ENCODE data around the gene DLGAP1. TPM values are rescaled to one million over a fixed set of nuclear protein-coding genes. Genes with fewer than 3 reads are reported as not detected.

Gene DLGAP1
- total and polyA plus RNA-seq, 3 donors from 2014 or later, result 18.6 to 93.8 (median 69.1) TPM

DNA sequence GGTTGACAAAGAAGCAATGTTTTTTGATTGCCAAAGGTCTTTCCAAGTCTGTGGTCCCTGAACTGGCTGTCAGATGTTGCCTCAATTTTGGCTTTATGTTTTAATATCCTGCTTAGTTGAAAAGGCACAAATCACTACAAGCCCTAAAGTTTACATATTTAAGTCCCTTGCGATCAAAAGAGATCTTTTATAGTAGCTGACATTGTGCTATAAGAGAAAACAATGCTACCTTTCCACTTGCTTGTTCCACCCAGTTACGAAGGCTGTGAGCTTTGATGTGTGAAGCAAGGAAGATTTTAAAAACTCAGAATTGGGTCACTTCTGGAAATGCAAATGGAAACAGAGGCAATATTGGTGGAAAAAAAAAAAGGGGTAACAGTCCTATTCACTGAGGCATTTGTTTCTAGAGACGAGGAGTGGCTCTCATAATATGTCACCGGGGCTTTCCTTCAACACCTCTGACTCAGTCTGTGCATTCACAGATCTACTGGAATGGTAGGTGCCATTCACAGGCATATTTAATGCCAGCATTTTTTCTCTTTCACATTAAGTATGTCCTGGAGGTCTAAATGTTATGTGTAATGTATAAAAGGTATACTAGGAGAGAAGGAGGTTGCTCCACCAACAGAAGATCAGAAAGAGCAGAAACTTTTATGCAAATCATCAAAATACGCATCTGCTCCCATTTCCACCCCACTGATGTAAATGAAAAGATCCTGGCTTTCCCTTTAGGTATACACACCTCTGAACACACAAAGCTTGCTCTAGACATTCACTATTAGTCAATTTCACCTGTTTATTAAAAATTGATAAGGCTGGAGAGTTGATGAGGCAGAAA, 913.3 kb downstream of the DLGAP1 start:
- WGBS, 2 donors, result 91 to 93% methylated on average over 5 of the region's 5 CpGs
- no peaks in the 10 kb centered on the region for H3K27me3 ChIP-seq
- TF ChIP-seq, protein P1, sequence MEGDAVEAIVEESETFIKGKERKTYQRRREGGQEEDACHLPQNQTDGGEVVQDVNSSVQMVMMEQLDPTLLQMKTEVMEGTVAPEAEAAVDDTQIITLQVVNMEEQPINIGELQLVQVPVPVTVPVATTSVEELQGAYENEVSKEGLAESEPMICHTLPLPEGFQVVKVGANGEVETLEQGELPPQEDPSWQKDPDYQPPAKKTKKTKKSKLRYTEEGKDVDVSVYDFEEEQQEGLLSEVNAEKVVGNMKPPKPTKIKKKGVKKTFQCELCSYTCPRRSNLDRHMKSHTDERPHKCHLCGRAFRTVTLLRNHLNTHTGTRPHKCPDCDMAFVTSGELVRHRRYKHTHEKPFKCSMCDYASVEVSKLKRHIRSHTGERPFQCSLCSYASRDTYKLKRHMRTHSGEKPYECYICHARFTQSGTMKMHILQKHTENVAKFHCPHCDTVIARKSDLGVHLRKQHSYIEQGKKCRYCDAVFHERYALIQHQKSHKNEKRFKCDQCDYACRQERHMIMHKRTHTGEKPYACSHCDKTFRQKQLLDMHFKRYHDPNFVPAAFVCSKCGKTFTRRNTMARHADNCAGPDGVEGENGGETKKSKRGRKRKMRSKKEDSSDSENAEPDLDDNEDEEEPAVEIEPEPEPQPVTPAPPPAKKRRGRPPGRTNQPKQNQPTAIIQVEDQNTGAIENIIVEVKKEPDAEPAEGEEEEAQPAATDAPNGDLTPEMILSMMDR (IDR thresholded peaks at IDR 0.05), result no peak
- no peak for TF ChIP-seq POLR2A (IDR thresholded peaks at IDR 0.05)

DNA sequence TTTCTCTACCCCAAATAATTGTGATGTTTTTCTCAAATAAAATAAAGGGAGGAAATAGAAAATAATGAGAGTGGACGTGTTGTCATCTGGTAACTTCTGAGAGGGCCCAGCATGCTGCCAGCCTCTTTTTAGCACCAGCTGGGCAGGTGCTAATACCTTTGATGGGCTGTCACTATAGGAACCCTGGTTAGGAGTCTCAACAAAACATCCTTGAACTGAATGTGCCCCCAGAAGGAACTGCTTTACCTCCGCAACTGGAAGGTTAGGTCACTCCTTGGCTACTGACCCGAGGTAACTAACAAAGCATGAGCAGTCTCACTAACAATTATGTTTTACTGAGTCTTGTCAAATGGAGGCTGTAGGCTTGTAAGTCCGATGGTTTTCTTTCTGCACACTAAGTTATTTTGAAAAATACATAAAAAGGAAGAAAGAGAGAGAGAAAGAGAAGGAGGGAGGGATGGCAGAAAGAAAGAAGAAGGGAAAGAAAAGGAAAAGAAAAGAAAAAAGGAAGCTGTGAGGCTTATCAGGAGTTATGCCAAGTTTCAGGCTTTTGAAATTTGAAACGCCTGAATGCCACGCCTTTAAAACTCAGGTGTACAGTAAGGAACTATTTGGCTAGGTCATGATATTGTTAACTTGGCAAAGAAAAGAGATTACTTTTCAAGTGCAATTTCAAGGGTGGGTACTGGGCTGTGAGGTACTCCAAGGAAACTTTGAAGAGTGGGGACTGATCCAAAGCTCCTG, 914.1 kb downstream of the DLGAP1 start:
- H3K4me3 ChIP-seq, result no peak overlapping the region
- WGBS, 2 donors, result 69 to 74% methylated on average over 6 of the region's 6 CpGs
- TF ChIP-seq POLR2A (IDR thresholded peaks at IDR 0.05), result no peak
- TF ChIP-seq, protein P1 (IDR thresholded peaks at IDR 0.05), result no peak
- H3K4me1 ChIP-seq, result no peaks in the 10 kb centered on the region
- H3K27me3 ChIP-seq, result no peaks in the 10 kb centered on the region
- no peak for DNase-seq
- intact Hi-C loops (cut with DNase I; ENCODE audit: low total_unique reads), result no loop called here
- no peaks in the 10 kb centered on the region for H3K9me3 ChIP-seq
- H3K36me3 ChIP-seq (ENCODE audit: low read depth, missing control alignments), result no peaks in the 10 kb centered on the region
- no peak overlapping the region for H3K27ac ChIP-seq

More for the DNA sequence above, 913.3 kb downstream of the DLGAP1 start:
- Histone ChIP-seq H3K9me3 (no peaks in the 10 kb centered on the region), H3K4me1 (no peaks in the 10 kb centered on the region), H3K36me3 (ENCODE audit: low read depth, missing control alignments) (no peaks in the 10 kb centered on the region), H3K4me3 (no peak overlapping the region), H3K27ac (no peak overlapping the region)
- intact Hi-C loops (cut with DNase I; ENCODE audit: low total_unique reads), result no loop called here
- no peak for DNase-seq

DNA sequence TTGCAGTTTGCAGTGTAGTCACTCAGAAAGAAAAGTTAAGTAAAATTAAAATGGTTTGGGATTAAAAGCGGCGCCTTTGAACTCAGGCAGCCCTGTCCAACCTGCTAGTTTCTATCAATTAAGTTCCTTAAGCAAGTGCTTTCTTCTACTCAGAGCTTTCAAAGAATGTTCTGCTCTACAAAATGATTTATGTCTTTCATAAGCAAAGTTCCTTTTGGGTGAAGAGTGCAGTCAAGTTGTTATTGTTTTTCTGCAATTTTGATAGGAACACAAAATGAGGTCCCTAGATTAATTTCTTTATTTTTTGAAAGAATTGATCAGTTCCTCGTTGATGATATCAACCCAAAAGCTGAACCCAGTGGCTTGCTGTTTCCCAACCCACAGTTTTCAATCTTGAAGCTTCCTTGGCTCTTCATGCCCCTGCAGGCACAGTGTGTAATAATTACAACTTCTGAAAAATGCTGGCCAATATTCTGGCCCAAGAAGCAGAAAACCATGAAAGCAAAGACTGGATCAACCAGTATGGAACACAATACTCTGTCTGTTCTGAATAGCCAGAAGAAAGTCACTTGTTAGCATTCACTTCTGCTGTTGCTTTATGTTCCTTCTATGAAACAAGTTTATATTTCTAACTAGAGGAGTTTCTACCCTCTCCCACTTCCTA, 916.0 kb downstream of the DLGAP1 start:
- H3K27me3 ChIP-seq, result no peaks in the 10 kb centered on the region
- no peaks in the 10 kb centered on the region for H3K36me3 ChIP-seq (ENCODE audit: low read depth, missing control alignments)
- no peaks in the 10 kb centered on the region for H3K9me3 ChIP-seq
- H3K27ac ChIP-seq, result peak overlapping the region in 1 of 2 donors; percentile 5
- intact Hi-C loops (cut with DNase I; ENCODE audit: low total_unique reads), result no loop called here
- H3K4me3 ChIP-seq, result no peak overlapping the region
- 59 to 71% methylated on average over 3 of the region's 3 CpGs for WGBS, 2 donors
- TF ChIP-seq, protein P1 (IDR thresholded peaks at IDR 0.05), result no peak
- TF ChIP-seq POLR2A (IDR thresholded peaks at IDR 0.05), result no peak
- H3K4me1 ChIP-seq, result no peaks in the 10 kb centered on the region
- DNase-seq, result no peak

DNA sequence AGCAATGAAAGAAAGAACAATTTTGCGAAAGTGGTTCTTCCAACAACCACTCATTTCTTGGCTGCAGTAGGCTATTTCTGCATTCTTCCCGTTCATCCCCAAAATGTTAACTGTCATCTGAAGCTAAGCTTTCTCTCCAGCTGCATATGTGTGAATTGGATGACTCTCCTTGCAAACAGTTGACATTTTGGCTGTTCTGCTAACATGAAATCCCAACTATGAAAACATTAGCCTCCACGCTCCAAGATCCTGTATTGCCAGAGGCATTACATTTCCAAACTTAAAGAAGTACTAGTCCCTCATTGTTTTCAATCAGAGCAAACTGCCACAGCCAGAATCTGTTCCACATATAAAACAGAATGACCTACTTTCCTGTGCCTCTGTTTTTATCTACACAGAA, 916.7 kb downstream of the DLGAP1 start:
- Histone ChIP-seq H3K4me1 (no peaks in the 10 kb centered on the region), H3K4me3 (no peak overlapping the region), H3K36me3 (ENCODE audit: low read depth, missing control alignments) (no peaks in the 10 kb centered on the region), H3K27me3 (no peaks in the 10 kb centered on the region), H3K27ac (no peak overlapping the region), H3K9me3 (no peaks in the 10 kb centered on the region)
- DNase-seq, result no peak
- intact Hi-C loops (cut with DNase I; ENCODE audit: low total_unique reads), result no loop called here
- 32 to 41% methylated on average over 3 of the region's 3 CpGs for WGBS, 2 donors
- no peak for TF ChIP-seq POLR2A (IDR thresholded peaks at IDR 0.05)
- TF ChIP-seq, protein P1 (IDR thresholded peaks at IDR 0.05), result no peak

All from testis (tissue), 3 donors.